ENCODE results near the gene EPHA5.

EPHA5 gene

GRCh38 chr4:65391382-65391781 lies 278.9 kb downstream of the EPHA5 start:
- Histone ChIP-seq H3K27ac (ENCODE audit: low read length, poor library complexity, severe bottlenecking) (no peak overlapping the region), H3K23ac (ENCODE audit: low read length in 2 of 2) (no peak overlapping the region), H2BK15ac (ENCODE audit: low read depth, poor library complexity, severe bottlenecking) (no peak overlapping the region), H2BK5ac (ENCODE audit: low read depth, low read length, poor library complexity, severe bottlenecking) (no peak overlapping the region), H3K36me3 (ENCODE audit: control insufficient read depth in 1 of 2, insufficient read depth in 2 of 2, low read depth in 1 of 2, low read length in 2 of 2) (no peaks in the 10 kb centered on the region), H3K14ac (ENCODE audit: low read length in 2 of 2) (no peak overlapping the region), H3K4me2 (ENCODE audit: low read length, poor library complexity, severe bottlenecking) (no peak overlapping the region), H2AFZ (ENCODE audit: low read depth, low read length) (no peak overlapping the region), H3K9me3 (ENCODE audit: control insufficient read depth, low read length) (peaks cover 9% of the 10 kb centered on the region), H3K79me1 (replicated peaks; ENCODE audit: low read length, poor library complexity, severe bottlenecking) (no peaks in the 10 kb centered on the region), H2BK120ac (ENCODE audit: low read depth, low read length) (no peak overlapping the region), H4K8ac (ENCODE audit: low read length) (no peak overlapping the region), H3K18ac (ENCODE audit: low read depth in 1 of 2, low read length in 2 of 2) (no peak overlapping the region), H3K4me1 (ENCODE audit: control insufficient read depth, insufficient read depth, low read depth, low read length) (no peaks in the 10 kb centered on the region), H3K4ac (ENCODE audit: low read depth in 1 of 2, low read length in 2 of 2) (no peak overlapping the region), H3K9ac (ENCODE audit: low read length) (no peak overlapping the region), H2BK12ac (ENCODE audit: low read length in 2 of 2) (no peak overlapping the region), H2AK5ac (ENCODE audit: low read length, severe bottlenecking) (no peak overlapping the region), H4K91ac (ENCODE audit: low read length) (no peak overlapping the region), H3K27me3 (ENCODE audit: control insufficient read depth in 1 of 2, insufficient read depth in 1 of 2, low read length in 2 of 2) (no peaks in the 10 kb centered on the region), H3K4me3 (ENCODE audit: insufficient read depth in 1 of 2, low read depth in 1 of 2, low read length in 2 of 2) (no peak overlapping the region)
- DNase-seq: no peak
- WGBS: 83% methylated on average over 1 of the region's 1 CpG

- no peak overlapping the region for H2AK5ac ChIP-seq (ENCODE audit: low read length, severe bottlenecking)
- no peak overlapping the region for H3K27ac ChIP-seq (ENCODE audit: low read length, poor library complexity, severe bottlenecking)
- no peak overlapping the region for H4K8ac ChIP-seq (ENCODE audit: low read length)
- no peak overlapping the region for H3K4me3 ChIP-seq (ENCODE audit: insufficient read depth in 1 of 2, low read depth in 1 of 2, low read length in 2 of 2)
- no peak overlapping the region for H3K18ac ChIP-seq (ENCODE audit: low read depth in 1 of 2, low read length in 2 of 2)
- no peak overlapping the region for H2BK5ac ChIP-seq (ENCODE audit: low read depth, low read length, poor library complexity, severe bottlenecking)
- no peaks in the 10 kb centered on the region for H3K4me1 ChIP-seq (ENCODE audit: control insufficient read depth, insufficient read depth, low read depth, low read length)
- H2BK12ac ChIP-seq (ENCODE audit: low read length in 2 of 2): no peak overlapping the region
- H4K91ac ChIP-seq (ENCODE audit: low read length): no peak overlapping the region
- H3K4ac ChIP-seq (ENCODE audit: low read depth in 1 of 2, low read length in 2 of 2): no peak overlapping the region
- WGBS: 89% methylated on average over 4 of the region's 5 CpGs
- no peak overlapping the region for H2BK15ac ChIP-seq (ENCODE audit: low read depth, poor library complexity, severe bottlenecking)
- H3K9me3 ChIP-seq (ENCODE audit: control insufficient read depth, low read length): no peaks in the 10 kb centered on the region
- H3K79me1 ChIP-seq (replicated peaks; ENCODE audit: low read length, poor library complexity, severe bottlenecking): no peaks in the 10 kb centered on the region
- no peaks in the 10 kb centered on the region for H3K36me3 ChIP-seq (ENCODE audit: control insufficient read depth in 1 of 2, insufficient read depth in 2 of 2, low read depth in 1 of 2, low read length in 2 of 2)
- H3K27me3 ChIP-seq (ENCODE audit: control insufficient read depth in 1 of 2, insufficient read depth in 1 of 2, low read length in 2 of 2): no peaks in the 10 kb centered on the region
- H2AFZ ChIP-seq (ENCODE audit: low read depth, low read length): no peak overlapping the region
- H2BK120ac ChIP-seq (ENCODE audit: low read depth, low read length): no peak overlapping the region
- DNase-seq: no peak
- no peak overlapping the region for H3K14ac ChIP-seq (ENCODE audit: low read length in 2 of 2)
- no peak overlapping the region for H3K23ac ChIP-seq (ENCODE audit: low read length in 2 of 2)
- no peak overlapping the region for H3K4me2 ChIP-seq (ENCODE audit: low read length, poor library complexity, severe bottlenecking)
- H3K9ac ChIP-seq (ENCODE audit: low read length): no peak overlapping the region
These were observed 283.4 kb downstream of the EPHA5 start for GRCh38 chr4:65386927-65387326.

- H3K4ac ChIP-seq (ENCODE audit: low read depth in 1 of 2, low read length in 2 of 2): no peak overlapping the region
- no peak for DNase-seq
- no peak overlapping the region for H2AK5ac ChIP-seq (ENCODE audit: low read length, severe bottlenecking)
- H4K91ac ChIP-seq (ENCODE audit: low read length): no peak overlapping the region
- no peaks in the 10 kb centered on the region for H3K9me3 ChIP-seq (ENCODE audit: control insufficient read depth, low read length)
- no peak overlapping the region for H3K14ac ChIP-seq (ENCODE audit: low read length in 2 of 2)
- H3K18ac ChIP-seq (ENCODE audit: low read depth in 1 of 2, low read length in 2 of 2): no peak overlapping the region
- no peak overlapping the region for H3K4me2 ChIP-seq (ENCODE audit: low read length, poor library complexity, severe bottlenecking)
- H3K9ac ChIP-seq (ENCODE audit: low read length): no peak overlapping the region
- 95% methylated on average over 4 of the region's 6 CpGs for WGBS
- H4K8ac ChIP-seq (ENCODE audit: low read length): no peak overlapping the region
- H3K36me3 ChIP-seq (ENCODE audit: control insufficient read depth in 1 of 2, insufficient read depth in 2 of 2, low read depth in 1 of 2, low read length in 2 of 2): no peaks in the 10 kb centered on the region
- no peak overlapping the region for H2BK12ac ChIP-seq (ENCODE audit: low read length in 2 of 2)
- H3K27me3 ChIP-seq (ENCODE audit: control insufficient read depth in 1 of 2, insufficient read depth in 1 of 2, low read length in 2 of 2): no peaks in the 10 kb centered on the region
- H2AFZ ChIP-seq (ENCODE audit: low read depth, low read length): no peak overlapping the region
- no peaks in the 10 kb centered on the region for H3K4me1 ChIP-seq (ENCODE audit: control insufficient read depth, insufficient read depth, low read depth, low read length)
- no peak overlapping the region for H3K23ac ChIP-seq (ENCODE audit: low read length in 2 of 2)
- H3K4me3 ChIP-seq (ENCODE audit: insufficient read depth in 1 of 2, low read depth in 1 of 2, low read length in 2 of 2): no peak overlapping the region
- no peak overlapping the region for H2BK15ac ChIP-seq (ENCODE audit: low read depth, poor library complexity, severe bottlenecking)
- H3K79me1 ChIP-seq (replicated peaks; ENCODE audit: low read length, poor library complexity, severe bottlenecking): no peaks in the 10 kb centered on the region
- H2BK120ac ChIP-seq (ENCODE audit: low read depth, low read length): no peak overlapping the region
- no peak overlapping the region for H2BK5ac ChIP-seq (ENCODE audit: low read depth, low read length, poor library complexity, severe bottlenecking)
- no peak overlapping the region for H3K27ac ChIP-seq (ENCODE audit: low read length, poor library complexity, severe bottlenecking)
These were observed 286.5 kb downstream of the EPHA5 start for GRCh38 chr4:65383589-65384305.

GRCh38 chr4:65381648-65382047 lies 288.6 kb downstream of the EPHA5 start:
- no peak overlapping the region for H3K27ac ChIP-seq (ENCODE audit: low read length, poor library complexity, severe bottlenecking)
- H3K18ac ChIP-seq (ENCODE audit: low read depth in 1 of 2, low read length in 2 of 2): no peak overlapping the region
- H2AK5ac ChIP-seq (ENCODE audit: low read length, severe bottlenecking): no peak overlapping the region
- no peak overlapping the region for H2BK5ac ChIP-seq (ENCODE audit: low read depth, low read length, poor library complexity, severe bottlenecking)
- no peak overlapping the region for H3K4ac ChIP-seq (ENCODE audit: low read depth in 1 of 2, low read length in 2 of 2)
- no peak overlapping the region for H4K8ac ChIP-seq (ENCODE audit: low read length)
- H3K9me3 ChIP-seq (ENCODE audit: control insufficient read depth, low read length): no peaks in the 10 kb centered on the region
- no peak overlapping the region for H3K4me2 ChIP-seq (ENCODE audit: low read length, poor library complexity, severe bottlenecking)
- H2BK12ac ChIP-seq (ENCODE audit: low read length in 2 of 2): no peak overlapping the region
- H3K27me3 ChIP-seq (ENCODE audit: control insufficient read depth in 1 of 2, insufficient read depth in 1 of 2, low read length in 2 of 2): no peaks in the 10 kb centered on the region
- no peaks in the 10 kb centered on the region for H3K4me1 ChIP-seq (ENCODE audit: control insufficient read depth, insufficient read depth, low read depth, low read length)
- no peak overlapping the region for H2AFZ ChIP-seq (ENCODE audit: low read depth, low read length)
- no peak overlapping the region for H3K4me3 ChIP-seq (ENCODE audit: insufficient read depth in 1 of 2, low read depth in 1 of 2, low read length in 2 of 2)
- no peak overlapping the region for H2BK120ac ChIP-seq (ENCODE audit: low read depth, low read length)
- WGBS: 20% methylated on average over 1 of the region's 1 CpG
- no peaks in the 10 kb centered on the region for H3K36me3 ChIP-seq (ENCODE audit: control insufficient read depth in 1 of 2, insufficient read depth in 2 of 2, low read depth in 1 of 2, low read length in 2 of 2)
- no peaks in the 10 kb centered on the region for H3K79me1 ChIP-seq (replicated peaks; ENCODE audit: low read length, poor library complexity, severe bottlenecking)
- H2BK15ac ChIP-seq (ENCODE audit: low read depth, poor library complexity, severe bottlenecking): no peak overlapping the region
- H3K14ac ChIP-seq (ENCODE audit: low read length in 2 of 2): no peak overlapping the region
- no peak overlapping the region for H3K9ac ChIP-seq (ENCODE audit: low read length)
- H3K23ac ChIP-seq (ENCODE audit: low read length in 2 of 2): no peak overlapping the region
- H4K91ac ChIP-seq (ENCODE audit: low read length): no peak overlapping the region
- no peak for DNase-seq

Measured in mesenchymal stem cell (in vitro differentiated cells and primary cell).